Hypothalamus (tissue), 51 donors: ENCODE measurements around the gene ZNF804A.
"Not testable (repeated sequence)": the region's sequence is repeated elsewhere in the genome, so short reads cannot be mapped to it uniquely, and the experiment has no call there.

Source experiments
- DNase-seq, 51 donors: peaks; one replicate each; lab custom pipeline; 2025; lab: John Stamatoyannopoulos, UW

ZNF804A gene

GRCh38 chr2:184698476-184698875, 100.1 kb downstream of the ZNF804A start:
- no peak for DNase-seq

GRCh38 chr2:184721881-184722280, 123.6 kb downstream of the ZNF804A start:
- DNase-seq: no peak

- DNase-seq: no peak
Observed at GRCh38 chr2:184727813-184728212, 129.5 kb downstream of the ZNF804A start.

- no peak for DNase-seq
Observed at GRCh38 chr2:184728411-184728810, 130.1 kb downstream of the ZNF804A start.

- no peak for DNase-seq
Observed at GRCh38 chr2:184729581-184729980, 131.3 kb downstream of the ZNF804A start.

GRCh38 chr2:184730288-184730687, 132.0 kb downstream of the ZNF804A start:
- DNase-seq: no peak

- DNase-seq: no peak
Observed at GRCh38 chr2:184734338-184734737, 136.0 kb downstream of the ZNF804A start.

- DNase-seq: no peak
Observed at GRCh38 chr2:184735611-184736010, 137.3 kb downstream of the ZNF804A start.

GRCh38 chr2:184743096-184743495, 144.8 kb downstream of the ZNF804A start:
- no peak for DNase-seq

- DNase-seq: no peak
Observed at GRCh38 chr2:184756161-184756560, 157.8 kb downstream of the ZNF804A start.

- no peak for DNase-seq
Observed at GRCh38 chr2:184756885-184757284, 158.6 kb downstream of the ZNF804A start.

GRCh38 chr2:184759557-184760255, 161.4 kb downstream of the ZNF804A start:
- not testable (repeated sequence) for DNase-seq

- no peak for DNase-seq
Observed at GRCh38 chr2:184760931-184761330, 162.6 kb downstream of the ZNF804A start.

GRCh38 chr2:184765112-184765895, 167.0 kb downstream of the ZNF804A start:
- DNase-seq: no peak

- no peak for DNase-seq
Observed at GRCh38 chr2:184767059-184767458, 168.7 kb downstream of the ZNF804A start.

- DNase-seq: no peak
Observed at GRCh38 chr2:184769023-184769422, 170.7 kb downstream of the ZNF804A start.

GRCh38 chr2:184769686-184770085, 171.4 kb downstream of the ZNF804A start:
- DNase-seq: no peak

- no peak for DNase-seq
Observed at GRCh38 chr2:184779777-184780176, 181.4 kb downstream of the ZNF804A start.

GRCh38 chr2:184780384-184780783, 182.1 kb downstream of the ZNF804A start:
- DNase-seq: no peak

GRCh38 chr2:184780944-184781343, 182.6 kb downstream of the ZNF804A start:
- DNase-seq: no peak

GRCh38 chr2:184783576-184783975, 185.2 kb downstream of the ZNF804A start:
- DNase-seq: no peak

- no peak for DNase-seq
Observed at GRCh38 chr2:184793176-184793575, 194.8 kb downstream of the ZNF804A start.
